Measurements from ENCODE around the gene ASS1. TPM values are rescaled to one million over a fixed set of nuclear protein-coding genes. Genes with fewer than 3 reads are reported as not detected.
A peak's percentile ranks its signal among the peaks of the same experiment; 100 is the strongest.

ASS1 gene
- total and polyA plus RNA-seq, 2 of the 13 experiments (the other 11 are each of a cell fraction or from before 2014, with no cell fraction given): 77.6 to 122 TPM

- TF ChIP-seq ZNF335 (CRISPR knock-in tag; IDR thresholded peaks at IDR 0.05) (peak; percentile 71; the same call in 1 of the 2 replicates), POLR2AphosphoS5 (IDR thresholded peaks at IDR 0.05; ENCODE audit: low read depth, low read length) (peak; percentile 94), MYC (CRISPR knock-in tag; IDR thresholded peaks at IDR 0.05; ENCODE audit: borderline replicate concordance) (peak; percentile 91), TFE3 (CRISPR knock-in tag; IDR thresholded peaks at IDR 0.05) (peak; percentile 63), POLR2G (IDR thresholded peaks at IDR 0.05; ENCODE audit: low read depth, low read length) (peak; percentile 90), RFX1 (IDR thresholded peaks at IDR 0.05) (no peak), KLF9 (CRISPR knock-in tag; IDR thresholded peaks at IDR 0.05; ENCODE audit: low read depth) (no peak), MLXIP (CRISPR knock-in tag; IDR thresholded peaks at IDR 0.05; ENCODE audit: borderline replicate concordance) (peak; percentile 80; the same call in 1 of the 2 replicates), CEBPG (CRISPR knock-in tag; IDR thresholded peaks at IDR 0.05) (peak; percentile 99), ELK4 (CRISPR knock-in tag; IDR thresholded peaks at IDR 0.05; ENCODE audit: borderline replicate concordance) (no peak), GZF1 (CRISPR knock-in tag; IDR thresholded peaks at IDR 0.05) (no peak), HMGA1 (CRISPR knock-in tag; conservative IDR thresholded peaks at IDR 0.05) (no peak), TCF7 (IDR thresholded peaks at IDR 0.05; ENCODE audit: low read depth) (0 out of 2 replicates have a peak, but pooled peaks have one; percentile 18), ZNF678 (CRISPR knock-in tag; IDR thresholded peaks at IDR 0.05) (peak; percentile 58), DPF2 (CRISPR knock-in tag; IDR thresholded peaks at IDR 0.05; ENCODE audit: borderline replicate concordance, low read depth) (peak; percentile 86), PCBP1 (IDR thresholded peaks at IDR 0.05; ENCODE audit: borderline replicate concordance, low read depth, low read length) (no peak), ZSCAN25 (CRISPR knock-in tag; IDR thresholded peaks at IDR 0.05) (peak; percentile 73; the same call in 1 of the 2 replicates), JUNB (CRISPR knock-in tag; IDR thresholded peaks at IDR 0.05; ENCODE audit: borderline replicate concordance) (no peak), HOMEZ (CRISPR knock-in tag; IDR thresholded peaks at IDR 0.05; ENCODE audit: low read depth) (peak; percentile 59; the same call in 1 of the 2 replicates), ZBTB43 (CRISPR knock-in tag; conservative IDR thresholded peaks at IDR 0.05) (peak; percentile 85; the same call in 1 of the 2 replicates), NCOR1 (IDR thresholded peaks at IDR 0.05; ENCODE audit: borderline replicate concordance, low read length) (peak; percentile 28; the same call in 1 of the 2 replicates)
Measured at GRCh38 chr9:130498918-130499698, 54.3 kb downstream of the ASS1 start (continued).

All from HepG2 (cell line).